Sigmoid colon (tissue), 7 donors: ENCODE measurements around the gene ATP13A2. TPM values are rescaled to one million over a fixed set of nuclear protein-coding genes. Genes with fewer than 3 reads are reported as not detected.

ENCODE experiments used
- DNase-seq: peaks from one replicate; pipeline ENCODE4 v3.0.0-alpha.2; 2019
- H3K27ac ChIP-seq, 4 donors: fragments of 200-600 bp; sonication (generic); one replicate each; pipeline ENCODE4 v1.5.1; 2016 to 2019; ENCODE audit warnings: mild to moderate bottlenecking in 1 of 4
- H3K27me3 ChIP-seq, 3 donors: fragments of 200-600 bp; sonication (generic); one replicate each; pipeline ENCODE4 v1.5.1; 2019; ENCODE audit warnings: mild to moderate bottlenecking in 1 of 3
- H3K36me3 ChIP-seq, 4 donors: fragments of 200-600 bp; sonication (generic); one replicate each; pipeline ENCODE4 v1.5.1; 2016 to 2019
- H3K4me1 ChIP-seq, 4 donors: fragments of 200-600 bp; sonication (generic); one replicate each; pipeline ENCODE4 v1.5.1; 2017 to 2019
- H3K4me3 ChIP-seq, 4 donors: fragments of 200-600 bp; sonication (generic); one replicate each; pipeline ENCODE4 v1.5.1; 2017 to 2019; ENCODE audit warnings: mild to moderate bottlenecking in 2 of 4, moderate library complexity in 1 of 4
- H3K9me3 ChIP-seq, 4 donors: fragments of 200-600 bp in 3 of 4; sonication (generic) in 3 of 4; one replicate each; pipeline versions ENCODE4 v1.5.1 to v1.6.1; 2013 to 2019
- EP300 ChIP-seq, 4 donors: sonication (generic); formaldehyde crosslinking; IDR thresholded peaks; one replicate each; pipeline ENCODE4 v1.6.1; 2017; ENCODE audit warnings: antibody characterized with exemption in 4 of 4
- POLR2A ChIP-seq, 2 donors: fragments of 450-650 bp; IDR thresholded peaks; one replicate each; pipeline ENCODE4 v1.6.1; 2016; ENCODE audit warnings: antibody characterized with exemption in 2 of 2, mild to moderate bottlenecking in 2 of 2, moderate library complexity in 2 of 2
- POLR2AphosphoS5 ChIP-seq, 4 donors: sonication (generic); formaldehyde crosslinking; IDR thresholded peaks; one replicate each; pipeline ENCODE4 v1.6.1; 2017; ENCODE audit warnings: antibody characterized with exemption in 4 of 4
- WGBS, 2 donors: extraction: QIAGEN DNeasy Blood & Tissue Kit; methylation state at CpG; one replicate each; pipeline ENCODE4 v1.1.7; 2013; 5-methylcytosine and 5-hydroxymethylcytosine counted together
- intact Hi-C: fragments of 100-400 bp; cut with DNase I; formaldehyde crosslinking; loops from one replicate; pipeline ENCODE4 v1.15.1; 2023
- polyA plus RNA-seq, 3 donors: library from polyadenylated mRNA; stranded (reverse); fragments of 200-250 nt; gene quantifications; one replicate each; pipeline ENCODE4 v1.2.3, GENCODE V29; 2013
- total RNA-seq, 4 donors: library from RNA; depleted of rRNA; stranded (reverse); fragments of >200 nt; gene quantifications; one replicate each; pipeline ENCODE4 v1.1.0, GENCODE V29; 2016
- TF ChIP-seq, protein P1 (sequence below), 4 experiments: fragments of 450-650 bp in 3 of 4; fragments of 200-600 bp in 1 of 4; IDR thresholded peaks; one replicate each; pipeline ENCODE4 v1.5.1; 2016 to 2019; ENCODE audit warnings: antibody characterized with exemption in 4 of 4, mild to moderate bottlenecking in 3 of 4, moderate library complexity in 2 of 4
- donor health status: healthy with polysubstance abuse.
- donor health status: Bipolar disorder and iron deficiency.
- donor health status: healthy.

ATP13A2 gene
- total and polyA plus RNA-seq, 7 donors: 6.6 to 47.2 (median 15.6) TPM

- H3K9me3 ChIP-seq: no peaks in the 10 kb centered on the region
- no peak overlapping the region for H3K27ac ChIP-seq
- intact Hi-C loops: no loop called here
- H3K4me1 ChIP-seq: peaks cover 0 to 2% (median 0%) of the 10 kb centered on the region in 4 donors
- 92 to 94% methylated on average over 24 of the region's 24 CpGs for WGBS, 2 donors
- no peaks in the 10 kb centered on the region for H3K27me3 ChIP-seq
- H3K36me3 ChIP-seq: peaks cover 0 to 53% (median 34%) of the 10 kb centered on the region in 4 donors
- no peak for DNase-seq
- TF ChIP-seq, protein P1, sequence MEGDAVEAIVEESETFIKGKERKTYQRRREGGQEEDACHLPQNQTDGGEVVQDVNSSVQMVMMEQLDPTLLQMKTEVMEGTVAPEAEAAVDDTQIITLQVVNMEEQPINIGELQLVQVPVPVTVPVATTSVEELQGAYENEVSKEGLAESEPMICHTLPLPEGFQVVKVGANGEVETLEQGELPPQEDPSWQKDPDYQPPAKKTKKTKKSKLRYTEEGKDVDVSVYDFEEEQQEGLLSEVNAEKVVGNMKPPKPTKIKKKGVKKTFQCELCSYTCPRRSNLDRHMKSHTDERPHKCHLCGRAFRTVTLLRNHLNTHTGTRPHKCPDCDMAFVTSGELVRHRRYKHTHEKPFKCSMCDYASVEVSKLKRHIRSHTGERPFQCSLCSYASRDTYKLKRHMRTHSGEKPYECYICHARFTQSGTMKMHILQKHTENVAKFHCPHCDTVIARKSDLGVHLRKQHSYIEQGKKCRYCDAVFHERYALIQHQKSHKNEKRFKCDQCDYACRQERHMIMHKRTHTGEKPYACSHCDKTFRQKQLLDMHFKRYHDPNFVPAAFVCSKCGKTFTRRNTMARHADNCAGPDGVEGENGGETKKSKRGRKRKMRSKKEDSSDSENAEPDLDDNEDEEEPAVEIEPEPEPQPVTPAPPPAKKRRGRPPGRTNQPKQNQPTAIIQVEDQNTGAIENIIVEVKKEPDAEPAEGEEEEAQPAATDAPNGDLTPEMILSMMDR (IDR thresholded peaks at IDR 0.05): no peak
- H3K4me3 ChIP-seq: no peak overlapping the region
Measured at GRCh38 chr1:17004466-17005364, 7.0 kb downstream of the ATP13A2 start.

GRCh38 chr1:17002524-17002902 lies 9.2 kb downstream of the ATP13A2 start:
- H3K36me3 ChIP-seq: peaks cover 0 to 68% (median 39%) of the 10 kb centered on the region in 4 donors
- no peak for TF ChIP-seq EP300 (IDR thresholded peaks at IDR 0.05)
- TF ChIP-seq, protein P1 (IDR thresholded peaks at IDR 0.05): no peak
- TF ChIP-seq POLR2A (IDR thresholded peaks at IDR 0.05): no peak
- TF ChIP-seq POLR2AphosphoS5 (IDR thresholded peaks at IDR 0.05): no peak
- WGBS, 2 donors: 96 to 97% methylated on average over 4 of the region's 4 CpGs
- no peak overlapping the region for H3K4me3 ChIP-seq
- H3K27me3 ChIP-seq: no peaks in the 10 kb centered on the region
- no peak for DNase-seq
- intact Hi-C loops: no loop called here
- no peaks in the 10 kb centered on the region for H3K4me1 ChIP-seq
- H3K9me3 ChIP-seq: no peaks in the 10 kb centered on the region
- H3K27ac ChIP-seq: no peak overlapping the region

DNA sequence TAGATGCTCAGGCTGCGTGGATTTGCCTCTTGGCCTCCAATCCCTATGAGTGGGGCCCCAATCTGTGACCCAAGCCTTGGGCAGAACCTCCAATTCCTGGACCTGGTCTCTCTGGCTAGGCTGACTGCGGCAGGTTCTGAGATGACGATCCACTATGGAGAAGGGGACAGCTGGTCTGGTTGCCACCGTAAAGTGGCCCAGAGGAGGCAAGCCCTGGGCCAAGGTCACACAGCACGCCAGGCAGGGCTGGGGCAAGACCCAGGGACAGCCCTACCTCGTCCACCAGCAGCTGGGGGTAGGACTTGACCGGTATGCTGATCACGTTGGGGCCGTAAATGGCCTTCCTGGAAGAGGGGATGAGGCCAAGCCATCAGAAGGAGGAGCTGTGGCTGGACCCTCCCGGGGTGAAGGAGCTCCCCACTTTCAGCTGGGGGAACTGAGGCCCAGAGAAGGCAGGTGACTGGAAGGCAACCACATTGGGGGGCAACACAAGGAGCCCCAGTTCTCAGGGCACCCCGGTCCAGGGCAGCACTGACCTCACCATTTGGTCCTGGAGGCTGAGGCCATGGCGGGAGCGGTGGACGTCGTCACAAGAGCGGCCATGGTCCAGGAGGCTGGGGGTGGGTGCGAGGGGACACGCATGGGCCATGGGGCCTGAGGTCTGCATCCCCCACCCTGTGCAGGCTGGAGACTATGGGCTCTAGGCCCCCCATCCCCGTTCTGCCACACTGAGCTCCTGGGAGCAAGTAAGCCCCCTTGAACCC lies 9.8 kb downstream of the ATP13A2 start:
- no peaks in the 10 kb centered on the region for H3K4me1 ChIP-seq
- no peak overlapping the region for H3K4me3 ChIP-seq
- peaks cover 0 to 72% (median 39%) of the 10 kb centered on the region in 4 donors for H3K36me3 ChIP-seq
- intact Hi-C loops: no loop called here
- H3K9me3 ChIP-seq: no peaks in the 10 kb centered on the region
- no peak overlapping the region for H3K27ac ChIP-seq
- no peak for DNase-seq
- TF ChIP-seq POLR2AphosphoS5 (IDR thresholded peaks at IDR 0.05): no peak
- no peak for TF ChIP-seq EP300 (IDR thresholded peaks at IDR 0.05)
- no peak for TF ChIP-seq POLR2A (IDR thresholded peaks at IDR 0.05)
- TF ChIP-seq, protein P1 (IDR thresholded peaks at IDR 0.05): no peak
- no peaks in the 10 kb centered on the region for H3K27me3 ChIP-seq
- 96% methylated on average over 19 of the region's 19 CpGs for WGBS, 2 donors

DNA sequence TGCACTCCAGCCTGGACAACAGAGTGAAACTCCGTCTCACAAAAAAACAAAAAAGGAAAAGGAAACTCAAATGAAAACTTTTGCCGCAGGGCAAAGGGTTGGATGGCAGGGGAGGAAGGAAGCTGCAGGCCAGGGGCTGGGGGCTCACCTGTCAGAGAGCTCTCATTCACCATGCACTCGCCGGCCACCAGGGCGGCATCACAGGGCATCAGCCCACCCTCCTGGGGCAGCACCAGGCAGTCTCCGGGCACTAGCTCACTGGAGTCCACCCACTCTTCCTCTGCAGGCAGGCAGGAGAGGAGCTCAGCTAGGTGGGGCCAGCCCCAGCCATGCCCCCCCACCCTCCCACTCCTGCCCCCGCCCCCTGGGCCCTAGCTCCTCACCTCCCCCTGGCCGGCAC lies 11.9 kb downstream of the ATP13A2 start:
- Histone ChIP-seq H3K36me3 (peaks cover 7 to 83% (median 33%) of the 10 kb centered on the region in 4 donors), H3K4me1 (no peaks in the 10 kb centered on the region), H3K4me3 (no peak overlapping the region), H3K27ac (no peak overlapping the region), H3K27me3 (no peaks in the 10 kb centered on the region), H3K9me3 (no peaks in the 10 kb centered on the region)
- TF ChIP-seq EP300 (IDR thresholded peaks at IDR 0.05): no peak
- TF ChIP-seq, protein P1 (IDR thresholded peaks at IDR 0.05): no peak
- TF ChIP-seq POLR2A (IDR thresholded peaks at IDR 0.05): no peak
- no peak for TF ChIP-seq POLR2AphosphoS5 (IDR thresholded peaks at IDR 0.05)
- intact Hi-C loops: no loop called here
- 87 to 94% methylated on average over 8 of the region's 8 CpGs for whole genome bisulfite sequencing, 2 donors
- no peak for DNase-seq
